Testis (tissue), 2 donors: ENCODE measurements around the gene AFAP1.

Source experiments
- POLR2A ChIP-seq: fragments of 450-650 bp; IDR thresholded peaks from one replicate; pipeline ENCODE4 v1.6.1; 2017; ENCODE audit warnings: antibody characterized with exemption, mild to moderate bottlenecking, moderate library complexity
- TF ChIP-seq, protein P1 (sequence below), 3 experiments: fragments of 450-650 bp in 2 of 3; fragments of 200-600 bp in 1 of 3; sonication (generic) in 1 of 3; IDR thresholded peaks; one replicate each; pipeline ENCODE4 v1.5.1; 2016 to 2019; ENCODE audit warnings: antibody characterized with exemption in 3 of 3, mild to moderate bottlenecking in 2 of 3, moderate library complexity in 1 of 3

DNA sequence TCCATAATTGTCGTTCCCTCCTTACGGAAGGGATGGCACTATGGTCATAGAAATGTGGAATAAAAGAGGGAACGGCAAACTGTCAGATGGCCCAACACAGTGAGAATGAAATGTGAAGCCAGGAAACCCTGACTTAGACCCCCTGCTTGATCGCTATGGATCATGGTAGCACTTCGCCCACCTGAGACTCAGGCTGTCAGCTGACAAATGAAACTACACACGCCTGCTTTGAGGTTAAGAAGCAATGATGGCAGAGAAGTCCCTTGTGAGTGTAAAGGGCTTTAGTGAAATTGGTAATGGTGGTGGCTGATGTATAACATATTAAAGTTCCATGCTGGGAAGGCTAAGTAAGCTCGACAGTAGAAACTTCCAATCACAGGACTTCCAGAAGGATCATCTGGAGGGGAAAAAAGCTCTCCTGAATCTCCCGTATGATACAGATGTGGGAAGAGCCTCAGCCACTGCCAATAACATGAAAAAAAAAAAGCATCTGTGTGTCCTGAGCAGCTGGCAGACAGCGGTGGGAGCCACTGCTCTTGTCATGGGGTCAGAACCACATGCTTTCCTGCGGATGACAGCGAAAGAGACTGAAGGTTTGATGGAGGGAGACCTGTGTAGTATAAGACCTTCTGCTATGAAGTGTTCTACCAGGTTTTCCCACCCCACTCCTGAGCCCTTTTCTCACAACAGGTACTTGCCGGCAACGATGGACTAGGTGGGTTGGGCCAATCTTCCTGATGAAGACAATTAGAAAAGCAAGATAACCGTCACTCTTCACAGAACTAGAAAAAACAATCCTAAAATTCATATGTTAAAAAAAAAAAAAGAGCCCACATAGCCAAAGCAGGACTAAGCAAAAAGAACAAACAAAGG lies 107.6 kb downstream of the AFAP1 start:
- TF ChIP-seq, protein P1, sequence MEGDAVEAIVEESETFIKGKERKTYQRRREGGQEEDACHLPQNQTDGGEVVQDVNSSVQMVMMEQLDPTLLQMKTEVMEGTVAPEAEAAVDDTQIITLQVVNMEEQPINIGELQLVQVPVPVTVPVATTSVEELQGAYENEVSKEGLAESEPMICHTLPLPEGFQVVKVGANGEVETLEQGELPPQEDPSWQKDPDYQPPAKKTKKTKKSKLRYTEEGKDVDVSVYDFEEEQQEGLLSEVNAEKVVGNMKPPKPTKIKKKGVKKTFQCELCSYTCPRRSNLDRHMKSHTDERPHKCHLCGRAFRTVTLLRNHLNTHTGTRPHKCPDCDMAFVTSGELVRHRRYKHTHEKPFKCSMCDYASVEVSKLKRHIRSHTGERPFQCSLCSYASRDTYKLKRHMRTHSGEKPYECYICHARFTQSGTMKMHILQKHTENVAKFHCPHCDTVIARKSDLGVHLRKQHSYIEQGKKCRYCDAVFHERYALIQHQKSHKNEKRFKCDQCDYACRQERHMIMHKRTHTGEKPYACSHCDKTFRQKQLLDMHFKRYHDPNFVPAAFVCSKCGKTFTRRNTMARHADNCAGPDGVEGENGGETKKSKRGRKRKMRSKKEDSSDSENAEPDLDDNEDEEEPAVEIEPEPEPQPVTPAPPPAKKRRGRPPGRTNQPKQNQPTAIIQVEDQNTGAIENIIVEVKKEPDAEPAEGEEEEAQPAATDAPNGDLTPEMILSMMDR (IDR thresholded peaks at IDR 0.05), result no peak
- no peak for TF ChIP-seq POLR2A
